ENCODE data around the gene SHC1.

Gene SHC1

GRCh38 chr1:155007251-155007828 lies 36.8 kb upstream of the SHC1 start:
- no peak for DNase-seq

- DNase-seq = no peak
Measured at GRCh38 chr1:155006601-155007101, 36.1 kb upstream of the SHC1 start.

- peak; percentile 38 for DNase-seq
Measured at GRCh38 chr1:155005076-155006011, 34.8 kb upstream of the SHC1 start.

- DNase-seq = no peak
Measured at GRCh38 chr1:155004352-155005075, 34.0 kb upstream of the SHC1 start.

GRCh38 chr1:155003766-155004351 lies 33.3 kb upstream of the SHC1 start:
- DNase-seq = peak; percentile 77

GRCh38 chr1:155003227-155003765 lies 32.7 kb upstream of the SHC1 start:
- peak; percentile 62 for DNase-seq

- DNase-seq = peak; percentile 66
Measured at GRCh38 chr1:155002464-155003226, 32.1 kb upstream of the SHC1 start, which contains the start of gene ZBTB7B. ZBTB7B (plus strand) TSS chr1:155002802; CDS start chr1:155014661, 11,859 bp downstream.

- peak; percentile 100 for DNase-seq
Measured at GRCh38 chr1:155001675-155002463, 31.3 kb upstream of the SHC1 start.

- no peak for DNase-seq
Measured at GRCh38 chr1:155001425-155001674, 30.8 kb upstream of the SHC1 start.

- DNase-seq = peak; percentile 92
Measured at GRCh38 chr1:155000726-155001424, 30.3 kb upstream of the SHC1 start.

GRCh38 chr1:155000411-155000725 lies 29.8 kb upstream of the SHC1 start:
- DNase-seq = no peak

- peak; percentile 66 for DNase-seq
Measured at GRCh38 chr1:154999571-155000410, 29.2 kb upstream of the SHC1 start.

GRCh38 chr1:154998818-154999570 lies 28.4 kb upstream of the SHC1 start:
- peak; percentile 85 for DNase-seq

- no peak for DNase-seq
Measured at GRCh38 chr1:154998201-154998780, 27.7 kb upstream of the SHC1 start.

GRCh38 chr1:154996966-154997701 lies 26.6 kb upstream of the SHC1 start:
- DNase-seq = no peak

- peak; percentile 64 for DNase-seq
Measured at GRCh38 chr1:154995301-154995983, 24.9 kb upstream of the SHC1 start.

- DNase-seq = no peak
Measured at GRCh38 chr1:154994591-154994990, 24.0 kb upstream of the SHC1 start.

Data from femur (tissue), 1 donor.